NK-92 (cell line): ENCODE data around the gene KIF25.

Experiments
- DNase-seq: peaks from one replicate; lab custom pipeline; 2025; ENCODE audit not compliant: unreplicated experiment; lab: John Stamatoyannopoulos, UW

KIF25 gene

GRCh38 chr6:168016176-168016620 lies 18.7 kb downstream of the KIF25 start:
- no peak for DNase-seq

GRCh38 chr6:168016721-168017525 lies 19.5 kb downstream of the KIF25 start:
- no peak for DNase-seq

DNA sequence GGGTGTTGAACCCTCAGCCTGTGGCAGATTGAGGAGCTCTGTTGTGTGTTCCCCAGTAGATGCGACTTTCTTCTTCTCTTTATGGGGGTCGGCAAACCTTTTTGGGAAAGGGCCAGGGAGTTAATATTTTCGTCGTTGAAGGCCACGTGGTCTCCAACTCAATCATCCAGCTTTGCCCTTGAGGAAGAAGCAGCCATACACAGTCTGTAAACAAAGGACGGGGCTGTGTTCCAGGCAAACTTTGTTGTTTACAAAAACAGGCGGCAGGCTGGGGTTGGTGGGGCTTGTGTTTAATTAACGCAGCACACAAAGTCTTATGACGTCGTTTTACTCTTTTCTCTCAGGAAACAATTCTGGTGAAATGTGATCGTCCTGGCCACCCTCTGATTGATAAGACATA lies 20.2 kb downstream of the KIF25 start:
- no peak for DNase-seq

DNA sequence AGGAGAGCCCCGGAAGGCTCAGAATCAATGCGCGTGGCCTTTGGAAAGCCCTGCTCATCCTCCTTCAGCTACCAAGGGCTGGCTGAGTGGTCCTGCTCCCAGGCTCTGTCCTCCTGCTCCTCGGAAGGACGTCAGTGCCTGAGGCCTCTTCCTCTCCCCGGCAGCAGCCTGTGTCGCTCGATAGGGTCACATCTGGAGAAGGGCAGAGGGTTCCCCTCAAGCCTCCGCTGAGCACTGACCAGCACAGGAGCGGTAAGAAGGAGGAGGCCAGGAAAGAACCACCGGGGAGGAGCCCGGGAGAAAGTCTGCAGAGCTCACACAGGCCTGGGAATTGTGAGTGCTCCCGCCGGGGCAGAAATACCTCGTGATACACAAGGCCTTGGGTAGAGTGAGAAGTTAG lies 21.2 kb downstream of the KIF25 start:
- no peak for DNase-seq

DNA sequence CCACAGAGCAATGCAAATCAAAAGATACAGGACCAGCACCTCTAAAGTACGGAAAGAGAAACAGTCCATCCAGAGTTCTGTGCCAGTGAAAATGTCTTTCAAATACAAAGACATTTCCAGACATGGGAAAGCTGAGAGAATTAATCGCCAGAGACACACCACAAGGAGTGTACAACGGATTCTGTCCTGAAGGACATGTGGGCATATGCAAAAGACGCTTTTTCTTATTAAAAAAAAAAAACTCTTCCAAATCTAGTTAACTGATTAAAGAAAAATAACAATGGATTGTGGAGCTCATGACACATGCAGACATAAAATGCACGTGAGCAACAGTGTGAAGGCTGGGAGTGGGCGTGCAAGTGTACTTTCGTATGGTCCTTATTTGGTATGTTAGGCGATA lies 22.8 kb downstream of the KIF25 start:
- DNase-seq: no peak

DNA sequence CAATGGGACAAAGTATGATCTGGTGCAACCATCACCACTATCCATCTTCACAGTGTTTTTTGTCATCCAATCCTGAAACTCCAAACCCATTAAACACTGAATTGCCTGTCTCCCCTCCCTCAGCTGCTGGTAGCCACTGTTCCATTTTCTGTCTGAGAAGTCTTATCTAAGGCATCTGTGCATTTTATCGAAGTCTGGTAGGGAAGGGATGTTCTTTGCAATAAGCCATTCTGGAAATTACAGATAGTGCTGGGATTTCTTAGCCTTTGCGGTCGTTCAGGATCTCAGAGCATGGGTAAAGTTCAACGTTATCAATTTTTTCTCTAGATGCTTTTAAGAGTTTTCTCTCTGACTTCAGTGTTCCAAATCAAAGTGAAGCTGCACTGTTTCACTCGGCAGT lies 24.1 kb downstream of the KIF25 start:
- no peak for DNase-seq

DNA sequence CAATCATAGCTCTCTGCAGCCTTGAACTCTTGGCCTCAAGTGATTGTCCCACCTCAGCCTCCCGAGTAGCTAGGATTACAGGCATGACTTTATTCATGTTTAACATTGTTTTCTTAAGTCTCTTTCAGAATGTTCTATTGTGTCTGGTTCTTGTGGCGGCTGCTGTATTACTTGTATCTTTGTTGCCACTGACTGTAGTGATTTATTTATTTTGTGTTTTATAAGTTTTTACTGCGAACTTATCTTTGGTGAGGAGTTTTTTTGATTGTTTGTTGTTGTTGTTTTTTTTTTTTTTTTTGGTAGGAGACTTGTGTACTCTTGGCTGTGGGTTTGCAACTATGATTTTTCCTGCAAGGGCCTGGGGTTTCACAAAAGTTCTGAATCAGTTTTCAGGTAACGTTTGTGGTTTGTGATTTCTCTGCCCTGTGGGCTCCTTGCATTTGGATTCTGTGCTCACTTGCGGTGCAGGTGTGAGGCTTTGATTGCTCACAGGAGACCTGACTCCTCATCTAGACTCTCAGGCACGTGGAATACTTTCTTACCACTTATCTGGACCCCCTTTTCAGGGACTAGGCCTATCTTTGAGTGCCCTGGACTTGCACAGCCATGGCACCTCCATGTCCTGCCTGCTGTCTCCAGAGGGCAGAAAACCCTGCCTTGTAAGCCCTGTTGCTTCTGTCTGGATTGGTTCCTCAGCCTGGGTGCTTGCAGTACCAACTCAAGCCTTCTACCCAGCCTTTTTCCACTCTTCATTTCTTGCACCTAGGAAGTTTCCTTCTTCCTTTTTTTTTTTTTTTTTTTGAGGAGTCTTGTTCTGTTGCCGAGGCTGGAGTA lies 25.2 kb downstream of the KIF25 start:
- DNase-seq: no peak

- no peak for DNase-seq
Observed at GRCh38 chr6:168024951-168025510, 27.6 kb downstream of the KIF25 start.

DNA sequence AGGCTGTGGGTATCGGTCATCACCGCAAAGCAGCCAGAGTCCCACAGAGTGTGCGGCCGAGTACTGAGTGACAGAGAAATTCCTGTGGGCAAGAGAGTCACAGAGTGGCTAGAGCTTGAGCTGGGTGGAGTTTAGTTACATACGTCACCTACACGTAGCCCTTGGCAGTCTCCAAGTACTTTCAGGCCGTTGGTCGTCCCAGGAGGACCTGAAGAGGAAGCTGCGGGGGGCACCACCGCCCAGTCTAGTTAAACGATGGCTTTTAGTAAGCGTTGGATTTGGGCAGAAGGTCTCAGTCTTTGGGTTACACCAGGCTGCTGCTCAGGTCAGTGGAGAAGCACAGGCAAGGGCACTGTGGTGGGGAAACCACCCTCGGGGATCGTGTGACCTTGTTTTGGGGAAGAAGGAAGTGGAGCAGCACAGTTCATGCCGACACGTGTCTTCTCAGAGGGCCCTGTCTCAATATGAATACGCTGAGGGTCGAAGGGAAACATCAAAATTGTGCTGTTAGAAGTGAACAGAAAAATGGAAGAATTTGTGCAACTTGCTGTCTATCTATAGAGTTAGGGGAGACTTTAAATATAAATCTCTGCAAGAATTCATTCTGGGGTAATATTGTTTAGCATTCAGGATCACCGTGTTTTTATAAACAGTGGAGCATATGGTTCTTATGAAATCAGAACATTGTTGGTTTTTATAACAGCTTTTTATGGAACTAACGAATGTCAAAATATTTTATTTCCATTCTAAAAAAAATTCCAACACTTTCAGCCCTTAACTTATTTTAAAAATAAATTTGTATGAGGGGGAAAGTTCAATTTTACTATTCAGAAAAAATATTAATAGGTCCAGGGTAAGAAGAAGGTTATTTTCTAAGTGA lies 28.6 kb downstream of the KIF25 start:
- no peak for DNase-seq

- no peak for DNase-seq
Observed at GRCh38 chr6:168026925-168027324, 29.5 kb downstream of the KIF25 start.

DNA sequence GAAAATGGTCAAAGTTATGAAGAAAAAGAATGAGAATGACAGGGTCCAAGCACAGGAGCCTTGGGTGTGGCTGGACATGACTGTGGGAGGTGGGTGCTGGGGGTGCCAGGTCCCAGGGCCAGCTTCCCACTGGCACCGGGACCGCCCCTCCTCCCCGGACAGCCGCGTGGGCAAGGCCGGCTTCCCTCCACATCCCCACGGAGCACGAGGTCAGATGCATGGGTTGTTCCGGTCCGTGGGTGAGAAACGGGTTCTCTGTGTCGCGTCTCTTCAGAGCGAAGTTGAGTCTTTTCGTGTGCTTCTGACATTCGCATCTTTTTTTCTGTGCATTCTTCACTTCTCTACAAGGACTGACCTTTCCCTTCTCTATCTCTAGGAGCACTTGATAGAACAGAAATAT lies 30.1 kb downstream of the KIF25 start:
- no peak for DNase-seq

DNA sequence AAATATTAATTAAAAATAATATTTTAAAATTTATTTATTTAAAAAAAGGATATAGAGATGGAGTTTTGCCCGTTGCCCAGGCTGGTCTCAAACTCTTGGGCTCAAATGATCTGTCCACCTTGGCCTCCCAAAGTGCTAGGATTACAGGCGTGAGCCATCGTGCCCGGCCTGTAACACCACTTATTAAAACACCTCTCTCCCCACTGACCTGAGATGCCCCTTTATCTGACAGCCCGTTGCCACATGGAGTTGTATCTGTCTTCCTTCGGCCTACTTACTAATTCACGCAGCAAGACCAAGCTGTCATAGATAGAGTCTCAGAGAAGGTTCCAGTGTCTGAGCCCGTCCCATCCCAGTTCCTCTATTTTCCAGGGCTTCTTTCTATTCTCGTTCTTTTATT lies 30.7 kb downstream of the KIF25 start:
- DNase-seq: no peak

- DNase-seq: no peak
Observed at GRCh38 chr6:168029459-168030217, 32.2 kb downstream of the KIF25 start.

- no peak for DNase-seq
Observed at GRCh38 chr6:168030218-168030746, 32.8 kb downstream of the KIF25 start.

DNA sequence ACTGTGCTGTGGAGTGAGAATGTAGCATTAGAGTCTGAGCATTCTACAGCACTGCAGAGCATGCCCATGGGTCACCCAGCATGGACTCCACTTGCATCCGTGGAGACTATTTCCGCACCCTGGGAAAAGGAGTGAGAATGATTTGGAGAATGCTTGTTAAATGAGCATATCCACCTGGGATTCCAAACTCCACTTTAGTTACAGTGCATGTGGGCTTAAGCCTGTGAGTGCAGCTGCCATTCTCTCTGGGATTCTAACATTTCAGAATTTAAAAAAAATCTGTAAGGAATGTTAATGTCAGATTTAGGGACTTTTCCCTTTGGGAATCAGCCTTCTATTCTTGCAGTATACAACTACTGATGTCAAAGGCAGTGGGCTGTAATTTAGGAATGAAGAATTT lies 33.4 kb downstream of the KIF25 start:
- no peak for DNase-seq

DNA sequence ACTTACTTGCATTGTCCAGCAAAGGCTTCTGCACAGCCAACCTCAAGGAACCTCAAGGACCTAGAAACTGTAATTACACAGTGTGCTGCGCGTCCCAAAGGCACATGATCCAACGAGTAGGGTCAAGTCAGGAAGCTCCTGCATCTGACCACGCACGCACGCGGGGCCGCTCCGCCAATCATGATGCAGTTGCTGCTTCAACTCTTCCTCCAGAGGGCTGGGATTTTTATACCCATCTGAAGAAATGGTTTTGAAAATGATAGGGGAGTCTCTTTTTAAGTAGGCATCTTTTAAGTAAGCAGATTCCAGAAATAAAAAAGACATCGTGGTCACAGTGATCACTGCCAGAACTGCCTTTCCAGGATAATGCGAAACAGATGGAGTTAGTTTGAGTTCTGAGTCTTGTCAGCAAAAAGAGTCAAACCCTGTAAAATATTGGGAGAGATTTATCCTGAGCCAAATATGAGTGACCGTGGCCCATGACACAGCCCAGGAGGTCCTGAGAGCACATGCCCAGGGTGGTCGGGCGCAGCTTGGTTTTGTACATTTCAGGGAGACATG lies 34.0 kb downstream of the KIF25 start:
- no peak for DNase-seq

DNA sequence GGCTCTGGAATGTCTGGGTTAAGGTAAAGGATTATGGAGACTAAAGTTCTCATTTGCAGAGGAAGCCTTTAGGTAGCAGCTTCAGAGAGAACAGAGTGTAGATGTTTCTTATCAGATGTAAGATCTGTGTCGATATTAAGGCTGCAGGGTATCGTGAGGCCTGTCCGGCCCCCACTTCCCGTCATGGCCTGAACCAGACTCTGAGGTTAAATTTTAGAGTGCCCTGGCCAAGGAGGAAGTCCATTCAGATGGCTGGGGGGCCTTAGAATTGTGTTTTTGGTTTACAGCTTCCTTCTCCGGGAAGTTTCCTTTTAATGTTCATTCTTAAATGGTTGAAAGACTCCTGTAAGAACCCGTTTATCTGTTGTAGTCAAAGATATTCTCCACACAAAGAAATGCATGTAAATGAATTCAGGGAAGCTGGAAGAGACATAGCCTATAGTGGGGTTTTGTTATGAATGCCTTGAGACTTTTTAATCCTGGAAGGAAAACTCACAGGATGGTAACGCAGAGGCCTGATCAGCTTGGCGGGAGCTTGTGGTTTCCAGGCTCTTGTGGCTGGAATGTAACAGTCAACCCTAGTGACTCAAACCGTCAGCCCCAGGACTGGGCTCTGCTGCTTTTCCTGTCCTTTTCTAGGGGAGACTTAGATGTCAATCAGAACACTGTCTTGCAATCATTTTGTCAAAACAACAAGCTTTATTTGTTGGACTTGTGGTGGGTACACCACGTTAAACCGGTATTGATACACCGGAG lies 34.7 kb downstream of the KIF25 start:
- no peak for DNase-seq

DNA sequence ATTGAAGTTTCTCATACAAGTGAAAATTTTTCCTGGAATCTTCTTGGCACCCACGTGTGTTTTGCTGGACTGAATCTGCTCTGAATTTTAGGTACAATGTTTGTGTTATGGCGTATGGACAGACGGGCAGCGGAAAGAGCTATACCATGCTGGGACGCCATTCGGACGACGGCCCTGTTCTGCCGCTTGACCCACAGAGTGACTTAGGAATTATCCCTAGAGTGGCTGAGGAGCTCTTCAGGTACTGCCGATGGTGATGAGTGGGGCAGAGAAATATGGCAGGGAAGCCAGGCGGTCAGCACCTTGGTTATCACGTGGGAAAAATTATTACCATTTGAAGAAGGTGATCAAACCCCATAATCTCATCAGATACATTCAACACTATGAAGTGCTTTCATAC lies 36.3 kb downstream of the KIF25 start:
- no peak for DNase-seq

- DNase-seq: no peak
Observed at GRCh38 chr6:168034537-168034936, 37.1 kb downstream of the KIF25 start.
